CD14-positive monocyte (primary cell): ENCODE measurements around the gene PACC1. TPM values are rescaled to one million over a fixed set of nuclear protein-coding genes. Genes with fewer than 3 reads are reported as not detected.
A peak's percentile ranks its signal among the peaks of the same experiment; 100 is the strongest.

ENCODE experiments used
- DNase-seq, 3 donors: peaks; one replicate each; pipeline ENCODE4 v3.0.0-alpha.2; 2011 to 2022
- H2AFZ ChIP-seq: 2 replicates; pipeline ENCODE4 v1.6.0; 2012; ENCODE audit warnings: mild to moderate bottlenecking, low read depth, low read length, inconsistent platforms; ENCODE audit not compliant: insufficient read depth, poor library complexity, severe bottlenecking
- H3K27ac ChIP-seq, 2 donors: 1 replicate in 1 of 2; 2 replicates in 1 of 2; pipeline ENCODE4 v1.5.1; 2012 to 2013; ENCODE audit warnings: low read length in 2 of 2, control low read depth in 1 of 2, inconsistent platforms in 1 of 2, low read depth in 1 of 2, mild to moderate bottlenecking in 1 of 2
- H3K27me3 ChIP-seq, 2 donors: one replicate each; pipeline versions ENCODE4 v1.6.0 to v1.6.1; 2011 to 2013; ENCODE audit warnings: low read length in 2 of 2; ENCODE audit not compliant: control insufficient read depth in 2 of 2, insufficient read depth in 2 of 2
- H3K36me3 ChIP-seq, 2 donors: replicated peaks in 1 of 2; 1 replicate in 1 of 2; 2 replicates in 1 of 2; pipeline versions ENCODE4 v1.5.1 to v1.6.1; 2012 to 2013; ENCODE audit warnings: low read length in 2 of 2, control low read depth in 1 of 2, inconsistent platforms in 1 of 2, mild to moderate bottlenecking in 1 of 2; ENCODE audit not compliant: insufficient read depth in 2 of 2, control insufficient read depth in 1 of 2
- H3K4me1 ChIP-seq, 2 donors: 1 replicate in 1 of 2; 2 replicates in 1 of 2; pipeline versions ENCODE4 v1.5.1 to v1.6.1; 2012 to 2013; ENCODE audit warnings: low read length in 2 of 2, control low read depth in 1 of 2, inconsistent platforms in 1 of 2, mild to moderate bottlenecking in 1 of 2, moderate library complexity in 1 of 2; ENCODE audit not compliant: insufficient read depth in 2 of 2, control insufficient read depth in 1 of 2
- H3K4me2 ChIP-seq: replicated peaks from 2 replicates; pipeline ENCODE3; 2012; ENCODE audit warnings: low read length, moderate library complexity, mild to moderate bottlenecking; ENCODE audit not compliant: poor library complexity, severe bottlenecking; ENCODE audit errors: extremely low read depth
- H3K4me3 ChIP-seq, 3 experiments: fragments of 200-600 bp in 1 of 3; sonication (generic) in 1 of 3; replicated peaks in 1 of 3; 1 replicate in 2 of 3; 2 replicates in 1 of 3; pipeline ENCODE4 v1.5.1; 2011 to 2013; ENCODE audit warnings: low read length in 3 of 3, mild to moderate bottlenecking in 3 of 3, control low read depth in 2 of 3, low read depth in 2 of 3, inconsistent platforms in 1 of 3, moderate library complexity in 1 of 3
- H3K79me2 ChIP-seq: 2 replicates; pipeline ENCODE4 v1.6.0; 2012; ENCODE audit warnings: mild to moderate bottlenecking, control low read depth, inconsistent platforms, low read length, moderate library complexity; ENCODE audit not compliant: insufficient read depth
- H3K9ac ChIP-seq: 2 replicates; pipeline ENCODE4 v1.6.0; 2017; ENCODE audit warnings: low read length, mild to moderate bottlenecking; ENCODE audit not compliant: insufficient read depth, poor library complexity, severe bottlenecking
- H3K9me3 ChIP-seq, 2 donors: replicated peaks in 1 of 2; 1 replicate in 1 of 2; 2 replicates in 1 of 2; pipeline versions ENCODE4 v1.5.1 to v1.6.1; 2012 to 2013; ENCODE audit warnings: low read length in 2 of 2, control low read depth in 1 of 2; ENCODE audit not compliant: control insufficient read depth in 1 of 2, insufficient read depth in 1 of 2
- H4K20me1 ChIP-seq: 2 replicates; pipeline ENCODE4 v1.6.0; 2012; ENCODE audit warnings: mild to moderate bottlenecking, low read length, control low read depth, moderate library complexity; ENCODE audit not compliant: insufficient read depth
- H3K27ac Mint-ChIP-seq, 7 donors: one replicate each; pipeline ENCODE4 v1.8.0; 2020; ENCODE audit warnings: mild to moderate bottlenecking in 7 of 7, mixed read lengths in 7 of 7, moderate library complexity in 6 of 7, inconsistent platforms in 2 of 7
- H3K27me3 Mint-ChIP-seq, 3 donors: one replicate each; pipeline ENCODE4 v1.8.0; 2021 to 2022; ENCODE audit warnings: low read depth in 3 of 3, mild to moderate bottlenecking in 3 of 3, mixed read lengths in 3 of 3, moderate library complexity in 3 of 3, inconsistent platforms in 1 of 3
- H3K36me3 Mint-ChIP-seq, 2 donors: one replicate each; pipeline ENCODE4 v1.8.0; 2020; ENCODE audit warnings: mixed read lengths in 2 of 2, inconsistent platforms in 1 of 2, mild to moderate bottlenecking in 1 of 2
- H3K4me1 Mint-ChIP-seq: one replicate; pipeline ENCODE4 v1.8.0; 2020; ENCODE audit warnings: mild to moderate bottlenecking, mixed read lengths
- H3K4me3 Mint-ChIP-seq, 2 donors: one replicate each; pipeline ENCODE4 v1.8.0; 2020; ENCODE audit warnings: mild to moderate bottlenecking in 2 of 2, mixed read lengths in 2 of 2, moderate library complexity in 1 of 2
- H3K9me3 Mint-ChIP-seq, 7 donors: one replicate each; pipeline ENCODE4 v1.8.0; 2020 to 2022; ENCODE audit warnings: mixed read lengths in 7 of 7, mild to moderate bottlenecking in 6 of 7, moderate library complexity in 6 of 7, inconsistent platforms in 2 of 7
- WGBS: methylation state at CpG from one replicate; pipeline ENCODE4 v1.1.5; 2013; ENCODE audit warnings: missing lambda C conversion rate; ENCODE audit not compliant: insufficient coverage; 5-methylcytosine and 5-hydroxymethylcytosine counted together
- intact Hi-C, 2 donors: fragments of 100-400 bp; cut with micrococcal nuclease; formaldehyde crosslinking; loops; one replicate each; pipeline versions ENCODE4 v1.15.0 to v1.15.1; 2023
- polyA plus RNA-seq, 3 donors: library from polyadenylated mRNA; depleted of rRNA in 1 of 3; unstranded in 2 of 3; stranded (reverse) in 1 of 3; fragments of 300-500 nt in 2 of 3; fragments of >200 nt in 1 of 3; fragmentation: Illumina TruSeq in 2 of 3; gene quantifications; 1 replicate in 2 of 3; 2 replicates in 1 of 3; pipeline ENCODE4 v1.2.3, GENCODE V29; 2012 to 2021
- TF ChIP-seq, protein P1 (sequence below): fragments of 200-600 bp; IDR thresholded peaks from one replicate; pipeline ENCODE4 v1.8.0; 2022; ENCODE audit warnings: antibody characterized with exemption, mild to moderate bottlenecking

Gene PACC1
- polyA plus RNA-seq, 3 donors, result 14.0 to 16.6 (median 14.7) TPM

DNA sequence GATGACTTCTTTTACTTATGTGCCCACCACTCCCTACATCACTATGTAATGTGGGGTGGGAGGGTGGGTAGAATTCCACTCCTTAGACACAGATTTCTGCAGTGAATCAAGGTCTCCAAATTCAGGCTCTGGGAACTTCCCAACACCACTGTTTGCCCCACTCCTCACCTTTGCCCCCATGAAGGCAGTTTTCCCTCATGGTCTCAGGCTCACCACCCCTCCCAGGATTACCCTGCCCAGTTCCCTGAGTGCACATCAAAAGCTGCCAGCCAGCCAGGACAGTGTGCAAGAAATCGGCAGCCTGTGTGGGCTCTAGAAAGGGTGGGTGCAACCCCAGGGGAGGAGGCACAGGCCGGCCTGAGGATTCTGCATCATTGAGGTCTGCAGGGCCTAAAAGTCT lies 32.8 kb upstream of the PACC1 start:
- no peaks in the 10 kb centered on the region for H3K79me2 ChIP-seq
- DNase-seq, result no peak
- H3K4me2 ChIP-seq, result no peak overlapping the region
- H3K4me3 ChIP-seq, result no peak overlapping the region
- H2AFZ ChIP-seq, result no peak overlapping the region
- no peaks in the 10 kb centered on the region for H3K27me3 ChIP-seq
- H3K4me1 ChIP-seq, result no peaks in the 10 kb centered on the region
- Mint-ChIP-seq H3K4me1 (peaks cover 4% of the 10 kb centered on the region), H3K36me3 (peaks cover 14% of the 10 kb centered on the region in 2 donors), H3K27me3 (peaks cover 0 to 3% (median 2%) of the 10 kb centered on the region in 3 donors), H3K27ac (no peak overlapping the region), H3K4me3 (no peak overlapping the region), H3K9me3 (no peaks in the 10 kb centered on the region)
- H3K9ac ChIP-seq, result no peak overlapping the region
- TF ChIP-seq, protein P1, sequence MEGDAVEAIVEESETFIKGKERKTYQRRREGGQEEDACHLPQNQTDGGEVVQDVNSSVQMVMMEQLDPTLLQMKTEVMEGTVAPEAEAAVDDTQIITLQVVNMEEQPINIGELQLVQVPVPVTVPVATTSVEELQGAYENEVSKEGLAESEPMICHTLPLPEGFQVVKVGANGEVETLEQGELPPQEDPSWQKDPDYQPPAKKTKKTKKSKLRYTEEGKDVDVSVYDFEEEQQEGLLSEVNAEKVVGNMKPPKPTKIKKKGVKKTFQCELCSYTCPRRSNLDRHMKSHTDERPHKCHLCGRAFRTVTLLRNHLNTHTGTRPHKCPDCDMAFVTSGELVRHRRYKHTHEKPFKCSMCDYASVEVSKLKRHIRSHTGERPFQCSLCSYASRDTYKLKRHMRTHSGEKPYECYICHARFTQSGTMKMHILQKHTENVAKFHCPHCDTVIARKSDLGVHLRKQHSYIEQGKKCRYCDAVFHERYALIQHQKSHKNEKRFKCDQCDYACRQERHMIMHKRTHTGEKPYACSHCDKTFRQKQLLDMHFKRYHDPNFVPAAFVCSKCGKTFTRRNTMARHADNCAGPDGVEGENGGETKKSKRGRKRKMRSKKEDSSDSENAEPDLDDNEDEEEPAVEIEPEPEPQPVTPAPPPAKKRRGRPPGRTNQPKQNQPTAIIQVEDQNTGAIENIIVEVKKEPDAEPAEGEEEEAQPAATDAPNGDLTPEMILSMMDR, result no peak
- intact Hi-C loops, result no loop called here
- H3K36me3 ChIP-seq, result peaks cover 2 to 15% of the 10 kb centered on the region in 2 donors
- 100% methylated on average over 1 of the region's 2 CpGs for WGBS
- H3K27ac ChIP-seq, result no peak overlapping the region
- H4K20me1 ChIP-seq, result no peaks in the 10 kb centered on the region
- no peaks in the 10 kb centered on the region for H3K9me3 ChIP-seq

- H2AFZ ChIP-seq, result no peak overlapping the region
- peaks cover 2 to 15% of the 10 kb centered on the region in 2 donors for H3K36me3 ChIP-seq
- Mint-ChIP-seq H3K36me3 (peaks cover 14 to 15% of the 10 kb centered on the region in 2 donors), H3K4me3 (no peak overlapping the region), H3K27me3 (no peaks in the 10 kb centered on the region), H3K4me1 (peaks cover 4% of the 10 kb centered on the region), H3K9me3 (no peaks in the 10 kb centered on the region), H3K27ac (peak overlapping the region in 3 of 7 donors; percentile 6 to 72 (median 55))
- H3K4me1 ChIP-seq, result no peaks in the 10 kb centered on the region
- no peak overlapping the region for H3K4me2 ChIP-seq
- H3K27ac ChIP-seq, result no peak overlapping the region
- H3K27me3 ChIP-seq, result no peaks in the 10 kb centered on the region
- no peak overlapping the region for H3K4me3 ChIP-seq
- H3K9me3 ChIP-seq, result no peaks in the 10 kb centered on the region
- no peaks in the 10 kb centered on the region for H4K20me1 ChIP-seq
- intact Hi-C loops, result no loop called here
- no peak for DNase-seq
- H3K79me2 ChIP-seq, result no peaks in the 10 kb centered on the region
- 92% methylated on average over 8 of the region's 8 CpGs for WGBS
- no peak overlapping the region for H3K9ac ChIP-seq
- TF ChIP-seq, protein P1, result no peak
Observed at GRCh38 chr1:212446333-212446732, 31.6 kb upstream of the PACC1 start.
